Ectodermal cell (in vitro differentiated cells): ENCODE data around the gene CPED1.

Source experiments
- H3K27ac ChIP-seq: 2 replicates; pipeline ENCODE4 v1.7.0; 2013; ENCODE audit warnings: mild to moderate bottlenecking, low read depth, low read length; ENCODE audit not compliant: insufficient read depth, poor library complexity, severe bottlenecking
- H3K27me3 ChIP-seq: 2 replicates; pipeline ENCODE4 v1.7.0; 2013; ENCODE audit warnings: mild to moderate bottlenecking, low read length; ENCODE audit not compliant: insufficient read depth, control insufficient read depth, poor library complexity, severe bottlenecking
- H3K36me3 ChIP-seq: one replicate; pipeline ENCODE4 v1.7.0; 2013; ENCODE audit warnings: low read length; ENCODE audit not compliant: control insufficient read depth, insufficient read depth
- H3K4me1 ChIP-seq: one replicate; pipeline ENCODE4 v1.7.0; 2013; ENCODE audit warnings: low read length; ENCODE audit not compliant: control insufficient read depth, insufficient read depth
- H3K4me3 ChIP-seq: 2 replicates; pipeline ENCODE4 v1.7.0; 2013; ENCODE audit warnings: low read depth, low read length, control low read depth; ENCODE audit not compliant: insufficient read depth
- H3K9me3 ChIP-seq: 2 replicates; pipeline ENCODE4 v1.7.0; 2013; ENCODE audit warnings: mild to moderate bottlenecking, low read length, moderate library complexity; ENCODE audit not compliant: control insufficient read depth
- WGBS, 2 experiments: methylation state at CpG; one replicate each; pipeline ENCODE4 v1.1.7; 2013; ENCODE audit warnings: missing lambda C conversion rate in 2 of 2; 5-methylcytosine and 5-hydroxymethylcytosine counted together

CPED1 gene

DNA sequence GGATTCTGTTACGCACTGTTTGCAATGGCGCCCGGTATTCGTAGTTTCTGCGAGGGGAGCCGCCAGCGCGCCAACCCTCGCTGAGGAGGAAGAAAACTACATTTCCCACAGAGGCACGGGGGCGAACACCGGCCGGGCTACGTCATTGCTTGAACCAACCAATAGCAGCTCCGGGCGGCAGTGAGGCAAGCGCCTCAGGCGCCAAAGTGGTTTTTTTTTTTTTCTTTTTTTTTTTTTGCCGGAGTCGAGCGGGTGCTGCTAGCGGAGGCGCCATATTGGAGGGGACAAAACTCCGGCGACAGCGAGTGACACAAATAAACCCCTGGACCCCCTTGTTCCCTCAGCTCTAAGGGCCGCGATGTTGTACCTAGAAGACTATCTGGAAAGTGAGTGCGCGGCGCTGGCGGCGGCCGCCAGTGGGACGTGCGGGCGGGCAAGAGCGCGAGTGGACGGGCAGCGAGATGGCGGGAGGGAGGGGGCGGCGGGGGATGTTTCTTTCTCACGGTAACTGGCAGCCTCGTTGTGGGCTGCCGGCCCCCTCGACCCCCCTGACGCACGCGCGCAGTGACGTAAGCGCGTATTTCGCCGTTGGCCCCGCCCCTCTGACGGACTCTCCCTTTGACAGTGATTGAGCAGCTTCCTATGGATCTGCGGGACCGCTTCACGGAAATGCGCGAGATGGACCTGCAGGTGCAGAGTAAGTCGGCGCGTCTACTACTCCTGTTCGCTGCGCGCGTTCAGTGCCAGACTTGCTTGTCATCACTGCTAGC lies 37.8 kb upstream of the CPED1 start, which contains the start of gene ING3:
Gene ING3 (plus strand): TSS at position 239 of the 770 bp plus-strand sequence. CDS start 120 bp downstream, at position 359.
- Histone ChIP-seq H3K27ac (peak within 1 kb of the TSS; percentile 100), H3K36me3 (peaks cover 12% of the 10 kb centered on the region), H3K9me3 (no peaks in the 10 kb centered on the region), H3K4me3 (peak within 1 kb of the TSS; percentile 64), H3K27me3 (no peaks in the 10 kb centered on the region), H3K4me1 (peaks cover 3% of the 10 kb centered on the region)
- 0% methylated on average over 71 of the region's 71 CpGs for WGBS, 2 experiments

DNA sequence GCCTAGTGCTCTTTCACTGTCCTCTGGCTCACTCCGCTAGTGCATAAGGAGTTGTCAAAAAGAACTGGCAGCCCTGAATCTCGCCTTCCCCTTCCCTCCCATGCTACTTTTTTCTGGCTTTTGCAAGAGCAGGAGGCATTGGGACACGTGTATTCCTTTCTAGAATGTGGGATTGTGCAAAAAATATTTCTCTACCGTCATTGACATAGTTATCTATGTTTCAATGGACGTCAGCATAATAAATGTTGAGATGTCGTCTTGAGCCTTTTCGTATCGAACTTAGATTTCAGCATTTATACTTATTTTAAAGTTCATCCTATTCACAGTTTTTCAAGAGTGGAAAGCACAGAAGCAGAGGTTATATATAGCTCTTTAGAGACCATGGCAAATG lies 37.2 kb upstream of the CPED1 start:
- H3K4me1 ChIP-seq, result peaks cover 3% of the 10 kb centered on the region
- no peak overlapping the region for H3K27ac ChIP-seq

DNA sequence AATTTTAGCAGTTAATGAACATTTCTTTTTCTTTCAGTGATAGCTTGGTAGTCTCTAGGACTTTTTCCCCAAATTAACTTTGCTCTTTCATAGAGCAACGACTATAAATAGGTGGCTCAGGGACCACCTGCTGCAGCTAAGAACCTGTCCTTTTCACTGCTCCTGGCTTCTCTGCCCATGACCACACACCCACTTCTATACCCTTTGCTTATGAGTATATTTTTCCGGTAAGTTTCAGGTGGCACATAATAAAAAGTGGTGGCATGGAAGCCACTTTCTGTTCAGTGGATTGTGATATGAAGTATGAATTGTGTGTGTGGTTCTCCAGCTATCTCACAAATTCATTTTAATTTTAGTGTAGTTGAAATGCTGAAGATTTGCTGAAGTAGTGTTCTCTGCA lies 36.7 kb upstream of the CPED1 start:
- peaks cover 3% of the 10 kb centered on the region for H3K4me1 ChIP-seq
- WGBS, 2 experiments, result 70 to 84% methylated on average over 1 of the region's 2 CpGs
- peaks cover 20% of the 10 kb centered on the region for H3K36me3 ChIP-seq
- H3K9me3 ChIP-seq, result no peaks in the 10 kb centered on the region
- H3K27ac ChIP-seq, result no peak overlapping the region
- no peaks in the 10 kb centered on the region for H3K27me3 ChIP-seq
- H3K4me3 ChIP-seq, result peak overlapping the region; percentile 64

More for the DNA sequence above, 37.2 kb upstream of the CPED1 start:
- H3K27me3 ChIP-seq, result no peaks in the 10 kb centered on the region
- peaks cover 18% of the 10 kb centered on the region for H3K36me3 ChIP-seq
- H3K4me3 ChIP-seq, result peak overlapping the region; percentile 64
- WGBS, 2 experiments, result 43 to 46% methylated on average over 8 of the region's 8 CpGs
- H3K9me3 ChIP-seq, result no peaks in the 10 kb centered on the region

DNA sequence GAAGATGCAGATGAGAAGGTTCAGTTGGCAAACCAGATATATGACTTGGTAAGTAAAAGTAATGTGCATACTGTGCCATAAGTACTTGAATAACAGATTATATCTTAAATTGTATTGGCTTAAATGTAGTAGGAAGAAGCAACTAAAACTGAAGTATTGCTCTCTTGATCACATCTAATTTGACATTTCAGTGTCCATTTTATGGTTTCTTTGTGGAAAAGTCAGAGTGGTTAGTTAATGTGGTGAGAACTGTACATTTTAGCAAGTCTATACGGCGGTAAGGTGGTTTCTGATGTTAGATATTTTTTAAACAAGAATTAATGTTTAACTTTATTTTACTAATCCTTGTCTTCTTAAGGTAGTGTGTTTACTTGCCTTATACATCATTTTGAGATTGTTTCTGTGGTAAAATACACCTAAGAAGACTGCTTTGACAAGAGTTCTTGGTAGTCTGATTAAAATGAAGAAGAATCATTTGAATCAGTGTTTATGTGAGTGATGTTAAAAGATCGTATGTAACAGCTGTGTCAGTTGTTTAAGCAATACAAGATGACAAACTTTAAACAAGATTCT lies 32.8 kb upstream of the CPED1 start:
- Histone ChIP-seq H3K9me3 (no peaks in the 10 kb centered on the region), H3K4me1 (peaks cover 3% of the 10 kb centered on the region), H3K36me3 (peaks cover 20% of the 10 kb centered on the region), H3K27ac (no peak overlapping the region), H3K27me3 (no peaks in the 10 kb centered on the region), H3K4me3 (no peak overlapping the region)
- 86% methylated on average over 2 of the region's 3 CpGs; no CpG with 5 or more reads in 1 of the 2 experiments for WGBS, 2 experiments

DNA sequence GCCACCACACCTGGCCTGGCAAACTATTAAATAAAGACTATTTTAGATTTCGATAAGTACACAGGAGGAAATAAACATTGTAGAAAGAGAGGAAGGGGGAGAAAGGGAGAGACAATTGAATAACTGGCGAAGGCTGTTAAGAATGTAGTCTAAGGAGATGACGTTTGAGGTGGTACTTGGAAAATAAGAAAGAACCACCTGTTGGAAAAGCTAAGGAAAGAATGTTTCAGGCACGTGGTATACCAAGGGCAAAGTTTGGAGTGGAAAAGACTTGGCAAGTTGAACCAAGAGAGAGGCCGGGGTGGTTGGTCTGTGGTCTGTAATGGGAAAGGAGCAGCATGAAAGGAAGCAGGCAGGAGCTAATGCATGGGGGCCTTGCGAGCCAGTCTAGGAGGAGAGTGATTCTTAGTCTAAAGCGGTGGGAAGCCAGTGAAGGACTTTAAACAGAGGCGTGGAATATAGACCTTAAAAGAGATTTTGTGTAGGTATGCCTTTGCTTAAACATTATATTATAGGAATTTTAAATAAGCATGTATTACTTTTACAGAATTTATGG lies 28.5 kb upstream of the CPED1 start:
- no peak overlapping the region for H3K4me3 ChIP-seq
- H3K27me3 ChIP-seq, result no peaks in the 10 kb centered on the region
- 91 to 92% methylated on average over 7 to 8 of the region's 8 CpGs for WGBS, 2 experiments
- no peaks in the 10 kb centered on the region for H3K4me1 ChIP-seq
- no peaks in the 10 kb centered on the region for H3K9me3 ChIP-seq
- no peak overlapping the region for H3K27ac ChIP-seq
- H3K36me3 ChIP-seq, result peaks cover 17% of the 10 kb centered on the region

DNA sequence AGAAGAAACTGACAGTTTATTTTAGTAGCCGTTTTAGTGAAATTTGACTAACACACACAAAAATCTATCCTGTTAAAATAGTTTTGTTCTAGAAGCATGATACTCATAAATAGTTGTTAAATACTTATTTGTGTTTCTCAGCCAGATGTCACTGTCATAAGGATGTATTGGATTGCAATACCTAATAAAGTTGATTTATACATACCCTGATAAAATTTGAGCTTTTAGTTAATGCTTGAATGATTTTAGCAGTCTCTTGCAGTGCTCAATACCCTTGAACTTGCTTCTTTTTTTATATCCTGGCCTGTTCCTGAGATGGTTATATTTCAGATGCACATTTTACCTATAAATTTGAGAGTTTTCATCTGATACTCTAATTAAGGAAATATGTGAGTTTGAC lies 27.8 kb upstream of the CPED1 start:
- no peak overlapping the region for H3K4me3 ChIP-seq
- 100% methylated on average over 1 of the region's 1 CpG; no CpG with 5 or more reads in 1 of the 2 experiments for WGBS, 2 experiments
- H3K36me3 ChIP-seq, result peaks cover 12% of the 10 kb centered on the region
- H3K9me3 ChIP-seq, result no peaks in the 10 kb centered on the region
- H3K27me3 ChIP-seq, result no peaks in the 10 kb centered on the region
- H3K4me1 ChIP-seq, result no peaks in the 10 kb centered on the region
- no peak overlapping the region for H3K27ac ChIP-seq

DNA sequence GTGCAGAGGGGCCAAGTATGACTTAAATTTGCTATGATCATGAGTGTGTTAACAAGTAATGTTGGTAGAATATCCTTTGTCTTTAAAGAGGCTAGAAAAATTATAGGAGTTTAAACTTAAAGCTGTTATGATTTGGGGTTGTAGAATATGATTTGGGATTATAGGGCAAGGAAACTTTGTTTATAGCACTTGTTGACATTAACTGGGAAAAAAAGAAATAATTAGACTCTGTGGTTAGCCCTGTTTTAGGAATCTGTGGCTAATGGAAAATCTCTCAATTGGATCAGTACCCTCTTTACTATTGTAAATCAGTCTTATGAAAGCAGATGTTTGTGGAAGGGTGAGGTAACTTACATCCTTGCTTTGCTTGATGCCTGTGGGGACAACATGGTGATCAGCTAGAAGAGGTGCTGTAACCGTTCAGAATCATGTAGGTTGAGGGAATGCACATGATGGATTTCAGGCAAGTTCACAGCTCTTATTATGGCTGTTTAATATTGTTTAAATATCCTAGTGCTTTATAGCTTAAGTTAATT lies 26.8 kb upstream of the CPED1 start:
- WGBS, 2 experiments, result 88 to 89% methylated on average over 1 of the region's 1 CpG
- H3K36me3 ChIP-seq, result peaks cover 5% of the 10 kb centered on the region
- H3K27me3 ChIP-seq, result no peaks in the 10 kb centered on the region
- no peaks in the 10 kb centered on the region for H3K9me3 ChIP-seq
- no peaks in the 10 kb centered on the region for H3K4me1 ChIP-seq
- no peak overlapping the region for H3K27ac ChIP-seq
- no peak overlapping the region for H3K4me3 ChIP-seq

DNA sequence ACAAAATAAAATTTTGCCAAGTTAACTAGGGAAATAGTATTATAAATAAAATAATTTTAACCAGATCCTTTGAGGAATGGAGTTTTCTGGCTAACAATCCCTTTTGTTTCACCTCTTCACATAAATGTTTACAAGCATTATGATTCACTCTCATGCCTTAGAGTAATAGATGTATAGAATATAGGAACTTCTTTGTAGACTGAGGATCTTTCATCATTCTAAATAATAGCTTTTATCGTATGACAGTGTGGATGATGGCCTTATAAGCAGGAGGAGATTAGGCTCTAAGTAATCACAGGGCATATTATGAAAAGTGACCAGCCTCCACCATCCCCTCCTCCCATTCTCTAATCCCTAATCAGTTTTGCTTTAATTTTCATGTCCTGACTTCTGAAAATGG lies 24.4 kb upstream of the CPED1 start:
- 100% methylated on average over 1 of the region's 1 CpG; no CpG with 5 or more reads in 1 of the 2 experiments for WGBS, 2 experiments
- Histone ChIP-seq H3K27me3 (no peaks in the 10 kb centered on the region), H3K4me1 (peaks cover 4% of the 10 kb centered on the region), H3K9me3 (no peaks in the 10 kb centered on the region), H3K4me3 (no peak overlapping the region), H3K36me3 (peaks cover 14% of the 10 kb centered on the region), H3K27ac (no peak overlapping the region)

DNA sequence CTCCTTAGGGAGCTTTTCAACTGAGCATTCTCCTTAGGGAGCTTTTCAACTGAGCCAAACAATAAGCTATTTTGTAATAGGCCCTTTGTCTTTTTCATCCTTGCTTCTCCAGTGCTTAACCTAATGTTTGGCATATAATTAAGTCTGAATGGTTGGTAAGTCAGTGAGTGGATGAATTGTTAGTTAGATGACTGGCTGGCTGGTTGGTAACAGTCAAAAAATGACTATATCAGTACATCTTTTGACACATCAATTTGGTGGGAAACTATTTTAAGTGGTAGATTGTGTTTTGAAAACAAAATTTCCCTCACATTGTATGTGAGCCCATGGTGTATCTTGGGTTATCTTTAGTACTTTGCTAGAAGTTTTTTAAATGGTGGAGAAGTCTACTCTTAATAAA lies 21.6 kb upstream of the CPED1 start:
- Histone ChIP-seq H3K36me3 (peaks cover 19% of the 10 kb centered on the region), H3K27ac (no peak overlapping the region), H3K9me3 (no peaks in the 10 kb centered on the region), H3K4me3 (no peak overlapping the region), H3K27me3 (no peaks in the 10 kb centered on the region), H3K4me1 (peaks cover 4% of the 10 kb centered on the region)

DNA sequence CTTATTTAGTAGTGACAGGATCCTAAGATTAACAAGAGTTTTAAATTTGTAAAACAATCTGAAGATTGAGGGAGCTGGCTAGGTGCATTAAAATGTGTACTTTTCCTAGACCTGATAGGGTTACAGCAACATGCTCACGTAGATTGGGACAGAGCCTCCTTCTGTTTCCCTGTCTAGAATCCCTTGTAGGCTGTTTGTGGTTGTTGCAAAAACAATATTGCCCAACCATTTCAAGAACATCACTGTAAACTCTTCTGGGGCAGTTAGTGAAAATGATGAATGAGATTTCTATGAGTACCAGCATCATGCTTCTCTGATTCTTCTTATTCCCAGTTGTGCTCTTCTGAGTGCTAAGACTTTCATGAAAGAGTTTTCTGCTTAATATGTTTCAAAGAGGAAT lies 14.7 kb upstream of the CPED1 start:
- H3K4me3 ChIP-seq, result no peak overlapping the region
- H3K27me3 ChIP-seq, result no peaks in the 10 kb centered on the region
- no peak overlapping the region for H3K27ac ChIP-seq
- peaks cover 10% of the 10 kb centered on the region for H3K36me3 ChIP-seq
- no peaks in the 10 kb centered on the region for H3K9me3 ChIP-seq
- H3K4me1 ChIP-seq, result no peaks in the 10 kb centered on the region
- 96 to 100% methylated on average over 1 of the region's 1 CpG for WGBS, 2 experiments
